K562 treated with DMSO at 1 percent for 4 hours (cell line): ENCODE measurements around the gene NME5. TPM values are rescaled to one million over a fixed set of nuclear protein-coding genes. Genes with fewer than 3 reads are reported as not detected.

Experiments used
- total RNA-seq: library from RNA; unstranded; fragments of 300-600 nt; gene quantifications from 2 replicates; pipeline ENCODE4 v1.2.3, GENCODE V29; 2022; ENCODE audit not compliant: insufficient read depth

The NME5 gene, protein sequence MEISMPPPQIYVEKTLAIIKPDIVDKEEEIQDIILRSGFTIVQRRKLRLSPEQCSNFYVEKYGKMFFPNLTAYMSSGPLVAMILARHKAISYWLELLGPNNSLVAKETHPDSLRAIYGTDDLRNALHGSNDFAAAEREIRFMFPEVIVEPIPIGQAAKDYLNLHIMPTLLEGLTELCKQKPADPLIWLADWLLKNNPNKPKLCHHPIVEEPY
- not detected in 2 replicates for total RNA-seq

DNA sequence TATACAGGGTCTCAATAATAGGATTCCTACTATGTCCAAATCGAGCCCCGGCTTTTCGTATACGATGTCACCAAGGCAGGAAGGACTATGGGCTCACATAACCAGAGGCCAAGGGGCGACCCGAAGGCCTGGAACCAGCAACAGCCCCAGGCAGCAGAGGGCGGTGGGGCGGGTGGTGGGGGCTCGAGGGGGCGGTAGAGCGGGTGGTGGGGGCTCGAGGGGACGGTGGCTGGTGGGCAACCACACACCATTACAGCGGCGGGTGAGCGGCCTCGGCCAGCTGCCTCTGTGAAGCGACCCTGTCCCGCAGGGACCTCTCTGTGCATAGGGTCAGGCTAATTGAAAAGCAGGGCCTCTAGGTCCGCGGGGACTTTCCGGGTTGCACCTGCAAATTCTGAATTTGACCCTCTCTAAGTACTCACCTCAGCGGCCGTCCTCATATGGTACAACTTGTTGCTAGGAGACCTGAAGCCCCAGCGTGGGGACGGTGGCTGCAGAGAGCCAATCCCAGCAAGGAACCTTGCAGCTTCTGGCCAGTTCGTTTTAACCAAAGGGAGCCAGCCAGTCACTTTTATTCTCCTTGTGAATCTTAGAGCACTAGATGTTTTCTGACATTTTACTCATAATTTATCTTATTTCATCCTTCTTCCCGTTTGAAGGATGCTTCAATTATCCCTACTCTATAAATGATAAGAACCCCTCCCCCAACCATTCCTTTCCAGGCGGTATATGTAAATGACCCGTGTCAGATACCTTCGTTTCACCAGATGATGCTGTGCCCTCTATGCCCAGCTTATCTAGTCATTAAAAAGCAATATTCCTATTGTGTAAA is at the start of gene NME5:
Gene NME5, minus strand, starts transcription at position 480 of the 832 bp plus-strand sequence. CDS start 648 bp downstream, outside the sequence.

DNA sequence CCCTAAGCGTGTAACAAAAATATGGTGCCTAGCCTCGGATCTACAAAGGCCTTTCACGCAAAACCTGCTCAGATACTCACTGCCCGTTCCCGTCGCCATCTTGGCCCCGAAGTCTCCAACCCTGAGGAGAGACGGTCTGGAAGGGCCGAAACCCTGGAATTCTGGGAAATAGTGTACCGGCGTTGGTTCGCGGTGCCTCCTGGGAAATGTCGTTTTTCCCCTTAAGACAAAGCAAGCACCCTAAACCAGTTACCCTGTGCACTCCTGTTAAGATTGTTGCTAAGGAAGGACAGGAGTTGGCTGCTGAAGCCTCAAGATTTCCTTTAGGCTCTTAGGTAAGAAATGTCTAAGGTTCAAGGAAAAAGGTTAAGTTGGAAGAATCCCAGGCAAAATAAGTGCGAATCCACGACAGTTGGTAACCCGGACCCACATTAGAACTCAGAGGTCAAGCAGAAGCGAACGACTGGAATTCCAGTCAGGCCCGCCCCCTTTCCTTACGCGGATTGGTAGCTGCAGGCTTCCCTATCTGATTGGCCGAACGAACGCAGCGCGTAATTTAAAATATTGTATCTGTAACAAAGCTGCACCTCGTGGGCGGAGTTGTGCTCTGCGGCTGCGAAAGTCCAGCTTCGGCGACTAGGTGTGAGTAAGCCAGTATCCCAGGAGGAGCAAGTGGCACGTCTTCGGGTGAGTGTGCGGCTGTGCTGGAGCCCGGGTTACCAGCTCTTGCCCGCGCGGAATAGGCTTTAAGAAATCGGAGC is 39.5 kb upstream of the NME5 start, which contains the start of the genes BRD8 and KIF20A:
Gene BRD8, minus strand, starts transcription at position 115 of the 761 bp plus-strand sequence. Its CDS starts 16 bp downstream, at position 99.
Gene KIF20A, plus strand, starts transcription at position 597 of the 761 bp plus-strand sequence. CDS start 569 bp downstream, outside the sequence.

DNA sequence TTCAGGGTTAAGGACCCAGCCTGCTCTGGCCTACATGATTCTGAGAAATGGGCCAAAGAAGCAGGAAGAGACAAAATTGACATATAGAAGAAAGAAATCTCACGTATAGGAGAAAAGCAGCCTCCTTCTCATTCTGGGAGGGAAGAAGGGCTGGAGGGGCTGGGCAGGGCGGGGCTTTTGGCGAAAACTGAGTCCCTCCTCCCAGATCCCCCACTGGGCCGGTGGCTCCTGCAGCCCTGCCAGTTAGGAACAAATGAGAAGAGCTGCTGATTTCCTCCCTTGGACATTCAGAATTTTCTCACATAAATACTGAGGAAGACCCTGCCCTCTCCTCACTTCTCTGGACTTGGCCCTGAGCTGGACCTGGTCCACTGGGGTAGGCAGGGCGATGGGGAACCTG is 55.5 kb downstream of the NME5 start, which contains the start of gene WNT8A:
Gene WNT8A, plus strand, starts transcription at position 332 of the 400 bp plus-strand sequence. CDS start 95 bp downstream, outside the sequence.

Other genes with a start within 250 kb of the NME5 start
- gene PKD2L2, start 250.0 kb downstream of the NME5 start, total RNA-seq: not detected in 2 replicates
- 13.7 and 25.3 TPM in 2 replicates for gene FAM13B, start 106.3 kb downstream of the NME5 start, total RNA-seq
- gene WNT8A, start 55.4 kb downstream of the NME5 start, total RNA-seq: not detected in 2 replicates
- 67.4 and 76.1 TPM in 2 replicates for gene BRD8, start 39.2 kb upstream of the NME5 start, total RNA-seq
- 27.8 and 36.4 TPM in 2 replicates for gene KIF20A, start 39.7 kb upstream of the NME5 start, total RNA-seq
- 22.4 and 27.0 TPM in 2 replicates for gene CDC23, start 73.9 kb upstream of the NME5 start, total RNA-seq
- gene GFRA3, start 135.2 kb upstream of the NME5 start, total RNA-seq: not detected in 2 replicates
- 28.6 and 31.7 TPM in 2 replicates for gene CDC25C, start 192.4 kb upstream of the NME5 start, total RNA-seq
- gene FAM53C, start 198.8 kb upstream of the NME5 start, total RNA-seq: 54.5 and 66.4 TPM in 2 replicates
- gene KDM3B, start 213.3 kb upstream of the NME5 start, total RNA-seq: 31.9 and 38.6 TPM in 2 replicates